NK-92 (cell line): ENCODE data around the gene GDAP1L1.
"Not testable (repeated sequence)": the region's sequence is repeated elsewhere in the genome, so short reads cannot be mapped to it uniquely, and the experiment has no call there.

Experiments
- DNase-seq: peaks from one replicate; lab custom pipeline; 2025; ENCODE audit not compliant: unreplicated experiment; lab: John Stamatoyannopoulos, UW

GDAP1L1 gene

GRCh38 chr20:44219170-44219730, 27.9 kb upstream of the GDAP1L1 start:
- no peak for DNase-seq

DNA sequence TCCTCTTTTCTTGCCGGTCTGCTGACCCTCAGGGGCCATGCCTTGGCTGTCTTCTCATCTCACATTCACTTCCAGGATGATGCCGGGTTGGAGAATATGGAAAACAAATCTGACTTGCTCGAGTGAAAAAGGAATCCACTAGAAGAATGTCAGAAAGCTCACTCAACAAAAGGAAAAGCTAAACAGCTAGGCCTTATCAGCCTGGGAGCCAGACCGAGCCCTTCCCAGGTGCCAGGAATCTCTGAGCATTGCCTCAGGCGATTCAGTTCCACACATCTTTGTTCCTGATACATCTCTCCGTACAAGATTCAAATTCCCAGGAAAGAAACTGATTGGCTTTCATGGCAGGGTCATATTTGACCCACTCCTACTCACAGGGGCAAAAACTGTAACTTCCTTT, 27.3 kb upstream of the GDAP1L1 start:
- DNase-seq: no peak

GRCh38 chr20:44221368-44221954, 25.6 kb upstream of the GDAP1L1 start:
- no peak for DNase-seq

GRCh38 chr20:44222027-44222426, 25.1 kb upstream of the GDAP1L1 start:
- no peak for DNase-seq

DNA sequence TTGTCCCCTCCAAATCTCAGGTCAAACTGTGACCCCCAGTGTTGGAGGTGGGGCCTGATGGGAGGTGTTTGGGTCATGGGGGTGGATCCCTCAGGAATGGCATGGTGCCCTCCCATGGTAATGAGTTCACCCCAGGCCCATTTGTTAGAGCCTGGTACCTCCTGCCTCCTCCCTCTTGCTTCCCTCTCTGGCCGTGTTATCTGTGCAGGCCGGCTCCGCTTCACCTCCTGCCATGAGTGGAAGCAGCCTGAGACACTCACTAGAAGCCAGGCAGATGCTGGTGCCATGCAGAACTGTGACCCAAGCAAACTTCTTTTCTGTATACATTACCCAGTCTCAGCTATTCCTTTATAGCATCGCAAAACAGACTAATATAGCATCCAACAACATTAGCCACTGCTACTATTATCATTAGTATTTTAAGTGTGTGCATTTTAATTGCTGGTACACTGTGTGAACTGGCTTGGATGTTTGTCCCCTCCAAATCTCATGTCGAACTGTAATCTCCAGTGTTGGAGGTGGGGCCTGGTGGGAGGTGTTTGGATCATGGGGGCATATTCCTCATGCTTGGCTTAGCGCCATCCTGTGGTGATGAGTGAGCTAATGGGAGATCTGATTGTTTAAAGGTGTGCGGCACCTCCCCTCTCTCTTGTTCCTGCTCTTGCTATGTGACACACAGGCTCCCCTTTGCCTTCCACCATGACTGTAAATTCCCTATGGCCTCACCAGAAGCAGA, 24.3 kb upstream of the GDAP1L1 start:
- no peak for DNase-seq

GRCh38 chr20:44223721-44224120, 23.4 kb upstream of the GDAP1L1 start:
- DNase-seq: no peak

- DNase-seq: no peak
These were observed 22.5 kb upstream of the GDAP1L1 start for GRCh38 chr20:44224637-44225036.

GRCh38 chr20:44228465-44229258, 18.4 kb upstream of the GDAP1L1 start:
- DNase-seq: no peak

DNA sequence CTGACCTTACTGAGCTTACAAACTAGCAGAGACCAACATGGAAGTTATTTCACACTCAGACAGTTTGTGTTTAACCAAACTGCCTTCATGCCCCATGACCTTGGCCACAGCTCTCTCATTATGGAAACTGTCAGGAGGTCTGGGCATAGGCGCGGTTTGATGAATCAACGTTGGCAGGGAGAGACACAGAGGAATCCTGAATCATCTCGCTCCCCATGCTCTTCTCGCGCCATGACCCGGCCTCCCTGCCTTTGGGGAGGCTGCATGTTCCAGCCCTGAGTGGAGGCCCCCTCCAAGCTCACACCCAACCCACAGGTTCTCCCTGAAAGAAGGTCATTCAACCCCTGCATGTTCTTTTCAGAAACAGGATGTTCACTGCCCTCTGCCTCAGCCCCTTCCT, 15.9 kb upstream of the GDAP1L1 start:
- DNase-seq: no peak

DNA sequence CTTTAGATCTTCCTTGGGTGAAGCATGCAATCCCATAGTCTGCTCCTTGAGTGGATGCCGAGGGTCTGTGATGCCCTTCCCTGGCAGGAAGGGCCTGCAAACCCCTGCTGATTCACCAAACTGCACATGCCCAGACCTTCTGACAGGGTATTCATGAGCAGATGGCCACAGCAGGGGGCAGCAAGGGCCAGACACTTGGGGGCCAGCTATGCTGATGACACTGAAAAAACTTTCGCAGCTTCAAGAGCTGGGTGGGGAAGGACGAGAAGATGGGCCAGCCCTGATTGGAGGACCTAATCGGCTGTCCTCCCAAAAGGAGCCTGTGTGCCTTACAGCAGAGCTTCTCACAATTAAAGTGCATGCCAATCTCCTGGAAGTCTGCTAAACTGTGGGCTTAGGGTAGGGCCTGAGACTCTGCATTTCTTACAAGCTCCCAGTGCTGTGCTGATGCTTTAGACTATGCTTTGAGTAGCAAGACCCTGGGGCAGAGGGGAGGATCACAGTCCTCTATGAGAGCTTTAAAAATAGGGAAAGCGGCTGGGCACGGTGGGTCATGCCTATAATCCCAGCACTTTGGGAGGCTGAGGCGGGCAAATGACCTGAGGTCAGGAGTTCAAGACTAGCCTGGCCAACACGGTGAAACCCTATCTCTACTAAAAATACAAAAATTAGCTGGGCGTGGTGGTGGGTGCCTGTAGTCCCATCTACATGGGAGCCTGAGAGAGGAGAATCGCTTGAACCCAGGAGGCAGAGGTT, 15.2 kb upstream of the GDAP1L1 start:
- DNase-seq: no peak

DNA sequence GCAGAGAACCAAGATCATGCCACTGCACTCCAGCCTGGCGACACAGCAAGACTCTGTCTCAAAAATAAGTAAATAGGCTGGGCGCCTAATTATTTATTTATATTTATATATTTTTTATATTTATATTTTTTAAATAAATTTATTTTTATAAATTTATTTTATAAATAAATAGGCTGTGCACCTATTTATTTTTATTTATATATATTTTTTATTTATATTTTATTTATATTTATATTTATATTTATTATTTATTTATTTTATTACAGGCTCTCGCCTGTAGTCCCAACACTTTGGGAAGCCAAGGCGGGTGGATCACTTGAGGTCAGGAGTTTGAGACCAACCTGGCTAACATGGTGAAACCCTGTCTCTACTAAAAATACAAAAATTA, 14.6 kb upstream of the GDAP1L1 start:
- not testable (repeated sequence) for DNase-seq

GRCh38 chr20:44233436-44234016, 13.6 kb upstream of the GDAP1L1 start:
- DNase-seq: no peak

- no peak for DNase-seq
These were observed 12.4 kb upstream of the GDAP1L1 start for GRCh38 chr20:44234566-44235317.

DNA sequence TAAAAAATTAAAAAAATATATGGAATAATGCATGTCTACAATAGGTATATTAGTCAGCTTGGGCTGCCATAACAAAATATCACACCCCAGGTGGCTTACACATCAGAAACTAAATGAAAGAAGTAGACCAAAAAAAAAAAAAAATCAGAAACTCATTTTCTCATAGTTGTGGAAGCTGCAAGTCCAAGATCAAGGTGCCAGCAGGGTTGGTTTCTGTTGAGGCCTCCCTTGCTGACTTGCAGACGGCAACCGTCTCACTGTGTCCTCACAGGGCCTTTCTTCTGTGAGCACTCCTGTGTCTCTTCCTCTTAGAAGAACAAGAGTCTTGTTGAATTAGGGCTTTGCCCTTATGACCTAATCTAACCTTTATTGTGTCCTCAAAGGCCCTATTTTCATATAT, 11.4 kb upstream of the GDAP1L1 start:
- DNase-seq: no peak

DNA sequence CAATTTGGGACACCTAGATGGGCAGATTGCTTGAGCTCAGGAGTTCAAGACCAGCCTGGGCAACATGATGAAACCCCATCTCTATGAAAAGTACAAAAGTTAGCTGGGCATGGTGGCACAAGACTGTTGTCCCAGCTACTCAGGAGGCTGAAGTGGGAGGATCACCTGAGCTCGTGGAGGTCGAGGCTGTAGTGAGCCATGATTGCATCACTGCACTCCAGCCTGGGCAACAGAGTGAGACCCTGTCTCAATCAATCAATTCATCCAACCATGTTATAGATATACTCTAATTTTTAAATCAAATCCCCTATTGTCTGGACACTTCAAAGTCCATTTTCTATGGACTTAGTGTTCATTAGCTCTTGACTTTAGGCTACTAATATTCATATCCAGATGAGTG, 10.3 kb upstream of the GDAP1L1 start:
- not testable (repeated sequence) for DNase-seq

DNA sequence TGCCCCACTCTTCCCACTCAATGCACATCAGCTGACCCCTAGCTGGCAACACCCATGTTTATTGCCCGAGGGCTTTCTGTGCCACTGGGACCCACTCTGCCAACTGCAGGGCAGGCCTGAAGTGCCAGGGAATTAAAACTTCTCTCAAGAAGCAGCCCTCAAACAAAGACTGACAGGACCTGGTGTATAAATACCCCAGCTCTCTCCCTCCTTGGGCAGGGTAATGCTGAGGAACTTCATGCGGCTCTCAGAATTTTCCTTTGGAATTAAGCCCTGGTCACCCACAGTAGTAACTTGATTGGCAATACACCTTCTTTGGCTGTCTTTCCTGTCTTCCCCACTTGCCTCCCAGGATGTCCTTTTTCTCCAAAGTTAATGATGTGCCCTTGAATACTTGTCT, 5.3 kb upstream of the GDAP1L1 start:
- no peak for DNase-seq

GRCh38 chr20:44245977-44246376, 1.1 kb upstream of the GDAP1L1 start:
- DNase-seq: no peak

GRCh38 chr20:44247586-44248409, 690 bp downstream of the GDAP1L1 start:
- no peak for DNase-seq

GRCh38 chr20:44248410-44248759, 1.3 kb downstream of the GDAP1L1 start:
- no peak for DNase-seq
